ENCODE results near the gene BID. TPM values are rescaled to one million over a fixed set of nuclear protein-coding genes. Genes with fewer than 3 reads are reported as not detected.

The BID gene
- total and polyA plus RNA-seq, 2 donors from 2014 or later: 10.6 to 12.5 TPM

DNA sequence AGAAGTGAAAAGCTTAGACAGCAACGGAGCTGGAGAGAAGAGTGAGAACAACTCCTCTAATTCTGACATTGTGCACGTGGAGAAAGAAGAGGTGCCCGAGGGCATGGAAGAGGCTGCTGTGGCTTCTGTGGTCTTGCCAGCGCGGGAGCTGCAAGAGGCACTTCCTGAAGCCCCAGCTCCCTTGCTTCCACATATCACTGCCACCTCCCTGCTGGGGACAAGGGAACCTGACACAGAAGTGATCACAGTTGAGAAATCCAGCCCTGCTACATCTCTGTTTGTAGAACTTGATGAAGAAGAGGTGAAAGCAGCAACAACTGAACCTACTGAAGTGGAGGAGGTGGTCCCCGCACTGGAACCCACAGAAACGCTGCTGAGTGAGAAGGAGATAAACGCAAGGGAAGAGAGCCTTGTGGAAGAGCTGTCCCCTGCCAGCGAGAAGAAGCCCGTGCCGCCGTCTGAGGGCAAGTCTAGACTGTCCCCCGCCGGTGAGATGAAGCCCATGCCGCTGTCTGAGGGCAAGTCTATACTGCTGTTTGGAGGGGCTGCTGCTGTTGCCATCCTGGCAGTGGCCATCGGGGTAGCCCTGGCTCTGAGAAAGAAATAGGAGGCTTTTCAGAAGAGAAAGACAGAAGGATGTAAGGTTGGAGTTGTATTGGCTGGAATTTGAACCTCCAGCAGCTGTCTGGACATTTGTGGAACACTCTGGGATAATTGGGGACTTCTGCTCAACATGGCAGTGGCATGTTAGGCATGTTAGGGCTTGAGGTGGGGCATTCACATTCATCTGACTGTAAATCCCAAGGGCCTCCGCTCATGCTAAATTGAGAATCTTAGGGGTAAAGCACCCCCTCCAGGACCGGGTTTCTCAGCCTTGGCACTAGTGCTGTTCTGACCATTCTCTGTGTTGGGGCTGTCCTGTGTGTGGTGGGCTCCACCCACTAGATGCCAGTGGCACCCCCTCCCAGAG lies 47.1 kb downstream of the BID start:
- Histone ChIP-seq H3K27me3 (ENCODE audit: control insufficient read depth, insufficient read depth, low read length) (no peaks in the 10 kb centered on the region), H3K27ac (ENCODE audit: low read depth in 2 of 2, low read length in 2 of 2) (no peak overlapping the region), H3K9ac (ENCODE audit: low read length in 3 of 3) (no peak overlapping the region), H3K36me3 (ENCODE audit: control insufficient read depth in 2 of 3, insufficient read depth in 3 of 3, low read length in 3 of 3) (peaks cover 0 to 42% (median 31%) of the 10 kb centered on the region in 3 donors), H3K4me3 (ENCODE audit: low read length in 3 of 3) (no peak overlapping the region), H3K4me1 (ENCODE audit: control insufficient read depth in 2 of 3, insufficient read depth in 2 of 3, low read depth in 1 of 3, low read length in 3 of 3) (peaks cover 0 to 10% (median 7%) of the 10 kb centered on the region in 3 donors), H3K9me3 (ENCODE audit: control insufficient read depth in 2 of 3, insufficient read depth in 1 of 3, low read length in 3 of 3) (no peaks in the 10 kb centered on the region)
- FAIRE-seq (no peak), DNase-seq (no peak)
- TF ChIP-seq, protein P1, sequence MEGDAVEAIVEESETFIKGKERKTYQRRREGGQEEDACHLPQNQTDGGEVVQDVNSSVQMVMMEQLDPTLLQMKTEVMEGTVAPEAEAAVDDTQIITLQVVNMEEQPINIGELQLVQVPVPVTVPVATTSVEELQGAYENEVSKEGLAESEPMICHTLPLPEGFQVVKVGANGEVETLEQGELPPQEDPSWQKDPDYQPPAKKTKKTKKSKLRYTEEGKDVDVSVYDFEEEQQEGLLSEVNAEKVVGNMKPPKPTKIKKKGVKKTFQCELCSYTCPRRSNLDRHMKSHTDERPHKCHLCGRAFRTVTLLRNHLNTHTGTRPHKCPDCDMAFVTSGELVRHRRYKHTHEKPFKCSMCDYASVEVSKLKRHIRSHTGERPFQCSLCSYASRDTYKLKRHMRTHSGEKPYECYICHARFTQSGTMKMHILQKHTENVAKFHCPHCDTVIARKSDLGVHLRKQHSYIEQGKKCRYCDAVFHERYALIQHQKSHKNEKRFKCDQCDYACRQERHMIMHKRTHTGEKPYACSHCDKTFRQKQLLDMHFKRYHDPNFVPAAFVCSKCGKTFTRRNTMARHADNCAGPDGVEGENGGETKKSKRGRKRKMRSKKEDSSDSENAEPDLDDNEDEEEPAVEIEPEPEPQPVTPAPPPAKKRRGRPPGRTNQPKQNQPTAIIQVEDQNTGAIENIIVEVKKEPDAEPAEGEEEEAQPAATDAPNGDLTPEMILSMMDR (IDR thresholded peaks at IDR 0.05; ENCODE audit: borderline replicate concordance, extremely low read depth, insufficient read depth): no peak
- intact Hi-C loops (cut with DNase I): no loop called here

DNA sequence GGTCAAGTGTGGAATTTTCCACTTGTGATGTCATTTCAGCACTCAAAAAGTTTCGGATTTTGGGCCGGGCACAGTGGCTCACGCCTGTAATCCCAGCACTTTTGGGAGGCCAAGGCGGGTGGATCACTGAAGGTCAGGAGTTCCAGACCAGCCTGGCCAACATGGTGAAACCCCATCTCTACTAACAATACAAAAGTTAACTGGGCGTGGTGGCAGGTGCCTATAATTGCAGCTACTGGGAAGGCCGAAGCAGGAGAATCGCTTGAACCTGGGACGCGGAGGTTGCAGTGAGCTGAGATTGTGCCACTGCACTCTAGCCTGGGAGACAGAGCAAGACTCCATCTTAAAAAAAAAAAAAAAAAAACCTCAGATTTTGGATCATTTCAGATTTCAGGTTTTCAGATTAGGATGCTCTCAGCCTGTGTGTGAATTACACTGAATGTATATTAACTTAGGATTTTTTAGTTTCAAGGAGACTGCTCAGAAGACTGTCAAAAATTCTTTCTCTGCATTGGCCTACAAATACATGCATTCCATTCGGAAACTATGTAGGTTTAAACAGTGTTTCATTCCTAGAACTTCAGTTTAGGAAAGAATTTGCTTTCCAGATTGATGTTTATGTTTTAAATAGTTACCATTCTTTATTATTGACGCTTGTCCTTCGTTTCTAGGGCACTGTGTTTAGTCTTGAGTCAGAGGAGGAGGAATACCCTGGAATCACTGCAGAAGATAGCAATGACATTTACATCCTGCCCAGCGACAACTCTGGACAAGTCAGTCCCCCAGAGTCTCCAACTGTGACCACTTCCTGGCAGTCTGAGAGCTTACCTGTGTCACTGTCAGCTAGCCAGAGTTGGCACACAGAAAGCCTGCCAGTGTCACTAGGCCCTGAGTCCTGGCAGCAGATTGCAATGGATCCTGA lies 48.0 kb downstream of the BID start:
- TF ChIP-seq, protein P1 (IDR thresholded peaks at IDR 0.05; ENCODE audit: borderline replicate concordance, extremely low read depth, insufficient read depth): no peak
- peaks cover 0 to under 1% (median under 1%) of the 10 kb centered on the region in 3 donors for H3K4me1 ChIP-seq (ENCODE audit: control insufficient read depth in 2 of 3, insufficient read depth in 2 of 3, low read depth in 1 of 3, low read length in 3 of 3)

DNA sequence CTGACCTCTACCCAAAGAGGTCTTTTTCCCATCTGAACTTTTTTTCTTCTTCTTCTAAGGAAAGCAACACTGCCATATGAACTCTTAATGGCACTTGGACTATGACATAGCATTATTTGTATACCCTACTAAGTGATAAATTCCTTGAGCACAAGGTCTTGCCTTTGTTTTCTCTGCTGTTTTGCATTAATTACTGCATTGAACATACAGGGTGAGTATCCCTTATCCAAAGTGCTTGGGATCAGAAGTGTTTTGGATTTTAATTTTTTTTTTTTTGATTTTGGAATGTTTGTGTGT lies 48.8 kb downstream of the BID start:
- Histone ChIP-seq H3K4me3 (ENCODE audit: low read length in 3 of 3) (no peak overlapping the region), H3K36me3 (ENCODE audit: control insufficient read depth in 2 of 3, insufficient read depth in 3 of 3, low read length in 3 of 3) (peaks cover 0 to 33% (median 29%) of the 10 kb centered on the region in 3 donors), H3K9ac (ENCODE audit: low read length in 3 of 3) (no peak overlapping the region), H3K27me3 (ENCODE audit: control insufficient read depth, insufficient read depth, low read length) (no peaks in the 10 kb centered on the region), H3K4me1 (ENCODE audit: control insufficient read depth in 2 of 3, insufficient read depth in 2 of 3, low read depth in 1 of 3, low read length in 3 of 3) (no peaks in the 10 kb centered on the region), H3K27ac (ENCODE audit: low read depth in 2 of 2, low read length in 2 of 2) (no peak overlapping the region), H3K9me3 (ENCODE audit: control insufficient read depth in 2 of 3, insufficient read depth in 1 of 3, low read length in 3 of 3) (no peaks in the 10 kb centered on the region)
- TF ChIP-seq, protein P1 (IDR thresholded peaks at IDR 0.05; ENCODE audit: borderline replicate concordance, extremely low read depth, insufficient read depth): no peak
- intact Hi-C loops (cut with DNase I): no loop called here
- DNase-seq (no peak), FAIRE-seq (no peak)

More for the DNA sequence above, 48.0 kb downstream of the BID start:
- no peak overlapping the region for H3K9ac ChIP-seq (ENCODE audit: low read length in 3 of 3)
- no peak overlapping the region for H3K4me3 ChIP-seq (ENCODE audit: low read length in 3 of 3)
- FAIRE-seq: no peak
- no peaks in the 10 kb centered on the region for H3K9me3 ChIP-seq (ENCODE audit: control insufficient read depth in 2 of 3, insufficient read depth in 1 of 3, low read length in 3 of 3)
- peaks cover 0 to 37% (median 31%) of the 10 kb centered on the region in 3 donors for H3K36me3 ChIP-seq (ENCODE audit: control insufficient read depth in 2 of 3, insufficient read depth in 3 of 3, low read length in 3 of 3)
- H3K27me3 ChIP-seq (ENCODE audit: control insufficient read depth, insufficient read depth, low read length): no peaks in the 10 kb centered on the region
- intact Hi-C loops (cut with DNase I): no loop called here
- no peak for DNase-seq
- no peak overlapping the region for H3K27ac ChIP-seq (ENCODE audit: low read depth in 2 of 2, low read length in 2 of 2)
